Breast epithelium (tissue), 3 donors: ENCODE results near the gene SKP2.

ENCODE experiments used
- CTCF ChIP-seq, 3 donors: fragments of 450-650 bp; IDR thresholded peaks; one replicate each; pipeline ENCODE4 v1.5.1; 2016 to 2017; ENCODE audit warnings: antibody characterized with exemption in 3 of 3, mild to moderate bottlenecking in 3 of 3, moderate library complexity in 3 of 3
- POLR2A ChIP-seq: fragments of 450-650 bp; IDR thresholded peaks from one replicate; pipeline ENCODE4 v1.6.1; 2016; ENCODE audit warnings: antibody characterized with exemption, mild to moderate bottlenecking, moderate library complexity

GRCh38 chr5:36152324-36153297, 700 bp downstream of the SKP2 start:
- TF ChIP-seq CTCF (IDR thresholded peaks at IDR 0.05) (no peak), POLR2A (no peak)
